ENCODE measurements around the gene FRY.

DNA sequence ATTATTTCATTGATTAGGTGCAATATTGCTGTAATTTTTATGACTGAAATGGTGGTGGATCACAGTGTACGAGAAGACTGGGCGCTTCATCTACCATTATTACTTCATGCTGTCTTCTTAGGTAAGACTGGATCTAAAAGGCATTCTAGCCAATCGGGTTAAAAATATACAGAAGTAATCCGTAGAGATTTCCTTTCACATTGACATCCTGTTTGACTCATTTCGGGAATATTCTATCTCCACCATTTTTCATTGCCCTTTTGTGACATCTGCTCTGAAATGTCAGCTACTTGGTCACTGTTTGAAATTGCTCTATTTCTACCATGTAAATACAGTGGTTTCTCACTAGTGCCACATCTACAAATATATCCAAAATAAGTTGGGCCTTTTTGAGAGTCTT is 193.3 kb downstream of the FRY start:
- TF ChIP-seq POLR2A (IDR thresholded peaks at IDR 0.05), result no peak
- TF ChIP-seq, protein P1, sequence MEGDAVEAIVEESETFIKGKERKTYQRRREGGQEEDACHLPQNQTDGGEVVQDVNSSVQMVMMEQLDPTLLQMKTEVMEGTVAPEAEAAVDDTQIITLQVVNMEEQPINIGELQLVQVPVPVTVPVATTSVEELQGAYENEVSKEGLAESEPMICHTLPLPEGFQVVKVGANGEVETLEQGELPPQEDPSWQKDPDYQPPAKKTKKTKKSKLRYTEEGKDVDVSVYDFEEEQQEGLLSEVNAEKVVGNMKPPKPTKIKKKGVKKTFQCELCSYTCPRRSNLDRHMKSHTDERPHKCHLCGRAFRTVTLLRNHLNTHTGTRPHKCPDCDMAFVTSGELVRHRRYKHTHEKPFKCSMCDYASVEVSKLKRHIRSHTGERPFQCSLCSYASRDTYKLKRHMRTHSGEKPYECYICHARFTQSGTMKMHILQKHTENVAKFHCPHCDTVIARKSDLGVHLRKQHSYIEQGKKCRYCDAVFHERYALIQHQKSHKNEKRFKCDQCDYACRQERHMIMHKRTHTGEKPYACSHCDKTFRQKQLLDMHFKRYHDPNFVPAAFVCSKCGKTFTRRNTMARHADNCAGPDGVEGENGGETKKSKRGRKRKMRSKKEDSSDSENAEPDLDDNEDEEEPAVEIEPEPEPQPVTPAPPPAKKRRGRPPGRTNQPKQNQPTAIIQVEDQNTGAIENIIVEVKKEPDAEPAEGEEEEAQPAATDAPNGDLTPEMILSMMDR (IDR thresholded peaks at IDR 0.05), result no peak
